ENCODE measurements around the gene DFFA.
"Not testable (repeated sequence)": the region's sequence is repeated elsewhere in the genome, so short reads cannot be mapped to it uniquely, and the experiment has no call there.

DNA sequence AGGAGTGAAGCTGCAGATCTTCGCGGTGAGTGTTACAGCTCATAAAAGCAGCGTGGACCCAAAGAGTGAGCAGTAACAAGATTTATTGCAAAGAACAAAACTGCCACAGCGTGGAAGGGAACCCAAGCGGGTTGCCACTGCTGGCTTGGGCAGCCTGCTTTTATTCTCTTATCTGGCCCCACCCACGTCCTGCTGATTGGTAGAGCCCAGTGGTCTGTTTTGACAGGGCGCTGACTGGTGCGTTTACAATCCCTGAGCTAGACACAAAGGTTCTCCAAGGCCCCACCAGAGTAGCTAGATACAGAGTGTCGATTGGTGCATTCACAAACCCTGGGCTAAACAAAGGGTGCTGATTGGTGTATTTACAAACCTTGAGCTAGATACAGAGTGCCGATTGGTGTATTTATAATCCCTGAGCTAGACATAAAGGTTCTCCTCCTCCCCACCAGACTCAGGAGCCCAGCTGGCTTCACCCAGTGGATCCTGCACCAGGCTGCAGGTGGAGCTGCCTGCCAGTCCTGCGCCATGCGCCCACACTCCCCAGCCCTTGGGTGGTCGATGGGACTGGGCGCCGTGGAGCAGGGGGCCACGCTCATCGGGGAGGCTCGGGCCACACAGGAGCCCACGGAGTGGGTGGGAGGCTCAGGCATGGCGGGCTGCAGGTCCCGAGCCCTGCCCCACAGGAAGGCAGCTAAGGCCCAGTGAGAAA, 46.3 kb downstream of the DFFA start:
- not testable (repeated sequence) for TF ChIP-seq POLR2A (IDR thresholded peaks at IDR 0.05; ENCODE audit: low read depth, low read length); TAF1 (IDR thresholded peaks at IDR 0.05; ENCODE audit: borderline replicate concordance, low read depth, low read length); POLR2AphosphoS5 (IDR thresholded peaks at IDR 0.05; ENCODE audit: low read depth, low read length)

Measured in GM12892 (cell line).